ENCODE measurements around the gene SAV1.

DNA sequence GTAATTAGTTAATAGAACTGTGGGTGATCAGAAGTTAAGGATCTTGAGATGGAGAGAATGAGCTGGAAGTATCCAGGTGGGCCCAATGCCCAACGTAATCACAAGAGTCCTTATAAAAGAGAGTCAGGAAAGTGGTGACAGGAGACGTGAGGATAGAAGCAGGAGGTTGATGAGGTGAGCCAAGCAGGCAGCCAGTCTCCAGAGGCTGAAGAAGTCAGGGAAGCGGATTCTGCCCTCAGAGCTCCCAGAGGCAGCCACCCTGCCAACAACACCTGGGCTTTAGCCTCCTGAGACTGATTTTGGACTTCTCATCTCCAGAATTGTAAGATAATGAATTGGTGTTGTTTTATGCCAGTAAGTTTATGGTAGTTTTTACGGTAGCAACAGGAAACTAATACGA is 10.1 kb upstream of the SAV1 start:
- TF ChIP-seq, protein P1, sequence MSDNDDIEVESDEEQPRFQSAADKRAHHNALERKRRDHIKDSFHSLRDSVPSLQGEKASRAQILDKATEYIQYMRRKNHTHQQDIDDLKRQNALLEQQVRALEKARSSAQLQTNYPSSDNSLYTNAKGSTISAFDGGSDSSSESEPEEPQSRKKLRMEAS (CRISPR knock-in tag; IDR thresholded peaks at IDR 0.05) = no peak
- TF ChIP-seq, protein P2, sequence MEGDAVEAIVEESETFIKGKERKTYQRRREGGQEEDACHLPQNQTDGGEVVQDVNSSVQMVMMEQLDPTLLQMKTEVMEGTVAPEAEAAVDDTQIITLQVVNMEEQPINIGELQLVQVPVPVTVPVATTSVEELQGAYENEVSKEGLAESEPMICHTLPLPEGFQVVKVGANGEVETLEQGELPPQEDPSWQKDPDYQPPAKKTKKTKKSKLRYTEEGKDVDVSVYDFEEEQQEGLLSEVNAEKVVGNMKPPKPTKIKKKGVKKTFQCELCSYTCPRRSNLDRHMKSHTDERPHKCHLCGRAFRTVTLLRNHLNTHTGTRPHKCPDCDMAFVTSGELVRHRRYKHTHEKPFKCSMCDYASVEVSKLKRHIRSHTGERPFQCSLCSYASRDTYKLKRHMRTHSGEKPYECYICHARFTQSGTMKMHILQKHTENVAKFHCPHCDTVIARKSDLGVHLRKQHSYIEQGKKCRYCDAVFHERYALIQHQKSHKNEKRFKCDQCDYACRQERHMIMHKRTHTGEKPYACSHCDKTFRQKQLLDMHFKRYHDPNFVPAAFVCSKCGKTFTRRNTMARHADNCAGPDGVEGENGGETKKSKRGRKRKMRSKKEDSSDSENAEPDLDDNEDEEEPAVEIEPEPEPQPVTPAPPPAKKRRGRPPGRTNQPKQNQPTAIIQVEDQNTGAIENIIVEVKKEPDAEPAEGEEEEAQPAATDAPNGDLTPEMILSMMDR (IDR thresholded peaks at IDR 0.05) = no peak
